HG03039 (cell line): ENCODE results near the gene MRI1.

ENCODE experiments used
- ATAC-seq: cut with Tn5 transposase; IDR thresholded peaks from one replicate; pipeline ENCODE4 v1.9.1; 2021; ENCODE audit warnings: mild to moderate bottlenecking, moderate library complexity; ENCODE audit not compliant: unreplicated experiment

The MRI1 gene

DNA sequence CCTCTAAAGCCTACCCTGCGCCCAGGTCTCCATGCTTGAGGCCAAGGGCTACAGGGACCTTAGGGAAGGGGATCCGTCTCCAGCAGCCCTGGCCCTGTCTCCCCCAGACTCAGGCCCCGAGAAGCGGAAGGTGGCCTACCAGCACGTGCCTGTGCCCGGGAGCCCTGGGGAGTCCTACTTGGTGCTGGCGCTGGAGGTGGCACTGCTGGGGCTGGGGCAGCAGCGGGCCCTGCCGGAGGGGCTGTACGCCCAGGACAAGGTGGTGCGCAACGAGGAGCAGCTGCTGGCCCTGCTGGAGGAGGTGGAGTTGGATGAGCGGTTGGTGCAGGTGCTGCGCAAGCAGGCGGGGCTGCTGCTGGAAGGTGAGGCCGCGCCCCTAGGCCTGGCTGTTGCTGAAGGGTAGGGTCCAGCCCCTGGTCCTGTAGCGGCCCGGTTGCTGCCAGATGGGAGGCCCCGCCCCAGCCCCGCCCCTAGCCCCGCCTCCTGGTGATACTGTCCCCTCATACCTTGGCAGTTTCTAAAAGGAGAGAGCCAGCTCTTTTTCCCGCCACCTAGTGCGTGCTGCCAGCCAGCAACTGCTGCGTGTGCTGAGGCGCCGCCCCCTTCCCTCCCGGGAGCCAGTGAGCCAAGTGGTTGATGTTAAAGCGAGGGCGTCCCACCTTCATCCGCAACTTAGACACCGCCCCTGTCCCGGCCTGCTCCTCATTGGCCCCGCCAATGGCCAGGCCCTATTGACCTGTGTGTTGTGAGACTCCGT lies 53.5 kb downstream of the MRI1 start:
- no peak for ATAC-seq

DNA sequence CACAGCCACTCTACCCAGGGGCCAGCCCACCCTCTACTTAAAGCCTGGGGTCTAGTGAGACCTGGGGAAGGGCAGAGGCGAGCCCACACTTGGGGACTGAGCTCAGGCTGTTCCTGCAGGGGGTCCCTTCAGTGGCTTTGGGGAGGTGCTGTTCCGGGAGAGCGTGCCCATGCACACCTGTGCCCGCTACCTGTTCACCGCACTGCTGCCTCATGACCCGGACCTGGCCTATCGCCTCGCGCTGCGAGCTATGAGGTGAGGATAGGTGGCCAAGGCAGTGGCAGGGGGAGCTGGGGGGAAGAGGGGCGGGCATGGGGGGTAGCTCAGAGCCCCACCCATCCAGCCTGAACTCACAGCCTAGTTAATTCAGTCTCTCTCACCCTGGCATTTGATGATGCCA lies 54.9 kb downstream of the MRI1 start:
- ATAC-seq: no peak

DNA sequence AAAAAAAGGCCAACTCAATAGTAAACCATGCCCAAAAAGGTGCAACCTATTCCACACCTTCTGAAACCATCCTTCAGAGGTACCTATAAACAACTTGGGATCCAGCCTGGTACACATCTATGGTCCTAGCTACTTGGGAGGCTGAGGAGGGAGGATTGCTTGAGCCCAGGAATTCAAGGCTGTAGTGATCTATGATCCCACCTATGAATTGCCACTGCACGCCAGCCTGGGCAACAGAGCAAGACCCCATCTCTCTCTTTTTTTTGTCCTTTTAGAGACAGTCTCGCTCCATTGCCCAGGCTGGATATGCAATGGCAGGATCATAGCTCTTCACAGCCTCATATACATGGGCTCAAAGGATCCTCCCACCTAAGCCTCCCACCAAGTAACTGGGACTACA lies 57.0 kb downstream of the MRI1 start:
- no peak for ATAC-seq

DNA sequence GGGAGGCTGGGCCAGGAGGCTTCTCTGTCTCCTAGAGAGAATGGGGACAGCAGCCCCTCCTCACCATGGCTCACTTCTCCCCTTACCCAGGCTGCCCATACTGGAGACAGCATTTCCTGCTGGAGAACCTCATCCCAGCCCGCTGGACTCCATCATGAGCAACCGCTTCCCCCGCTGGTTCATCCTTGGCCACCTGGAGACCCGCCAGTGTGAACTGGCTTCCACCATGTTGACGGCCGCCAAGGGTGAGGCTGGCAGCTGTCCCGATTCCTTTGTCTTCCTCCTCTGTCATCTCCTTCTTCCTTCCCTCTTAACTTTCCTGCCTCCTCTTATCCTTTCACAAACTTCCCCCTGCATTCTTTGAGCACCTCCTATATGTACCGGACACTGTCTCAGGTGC lies 58.9 kb downstream of the MRI1 start:
- ATAC-seq: no peak
